ENCODE data around the gene KRT71. TPM values are rescaled to one million over a fixed set of nuclear protein-coding genes. Genes with fewer than 3 reads are reported as not detected.

KRT71 gene
- total RNA-seq, 2 donors from 2014 or later = not detected

Other genes starting within 250 kb of the KRT71 start
- not detected for gene KRT83, start 231.7 kb downstream of the KRT71 start, total RNA-seq
- not detected for gene KRT85, start 185.7 kb downstream of the KRT71 start, total RNA-seq
- not detected for gene KRT84, start 167.5 kb downstream of the KRT71 start, total RNA-seq
- gene KRT82, start 146.8 kb downstream of the KRT71 start, total RNA-seq = not detected
- not detected for gene KRT75, start 118.8 kb downstream of the KRT71 start, total RNA-seq
- not detected for gene KRT6B, start 101.0 kb downstream of the KRT71 start, total RNA-seq
- gene KRT6C, start 79.3 kb downstream of the KRT71 start, total RNA-seq = not detected
- 1 to 10 TPM in 1 of 2 donors, under 1 TPM in 1; 0.24 to 1.2 TPM for gene KRT6A, start 59.9 kb downstream of the KRT71 start, total RNA-seq
- gene KRT5, start 32.8 kb downstream of the KRT71 start, total RNA-seq = 1 to 10 TPM; 1.2 to 4.6 TPM
- gene KRT74, start 20.7 kb upstream of the KRT71 start, total RNA-seq = not detected
- gene KRT72, start 48.3 kb upstream of the KRT71 start, total RNA-seq = not detected
- gene KRT73, start 65.4 kb upstream of the KRT71 start, total RNA-seq = not detected
- gene KRT2, start 99.1 kb upstream of the KRT71 start, total RNA-seq = not detected
- under 1 TPM in 1 of 2 donors, not detected in 1; 0.18 TPM for gene KRT1, start 127.3 kb upstream of the KRT71 start, total RNA-seq
- not detected for gene KRT77, start 150.4 kb upstream of the KRT71 start, total RNA-seq
- gene KRT76, start 224.2 kb upstream of the KRT71 start, total RNA-seq = not detected
- gene KRT3, start 243.0 kb upstream of the KRT71 start, total RNA-seq = not detected